ENCODE data around the gene KRT4.

DNA sequence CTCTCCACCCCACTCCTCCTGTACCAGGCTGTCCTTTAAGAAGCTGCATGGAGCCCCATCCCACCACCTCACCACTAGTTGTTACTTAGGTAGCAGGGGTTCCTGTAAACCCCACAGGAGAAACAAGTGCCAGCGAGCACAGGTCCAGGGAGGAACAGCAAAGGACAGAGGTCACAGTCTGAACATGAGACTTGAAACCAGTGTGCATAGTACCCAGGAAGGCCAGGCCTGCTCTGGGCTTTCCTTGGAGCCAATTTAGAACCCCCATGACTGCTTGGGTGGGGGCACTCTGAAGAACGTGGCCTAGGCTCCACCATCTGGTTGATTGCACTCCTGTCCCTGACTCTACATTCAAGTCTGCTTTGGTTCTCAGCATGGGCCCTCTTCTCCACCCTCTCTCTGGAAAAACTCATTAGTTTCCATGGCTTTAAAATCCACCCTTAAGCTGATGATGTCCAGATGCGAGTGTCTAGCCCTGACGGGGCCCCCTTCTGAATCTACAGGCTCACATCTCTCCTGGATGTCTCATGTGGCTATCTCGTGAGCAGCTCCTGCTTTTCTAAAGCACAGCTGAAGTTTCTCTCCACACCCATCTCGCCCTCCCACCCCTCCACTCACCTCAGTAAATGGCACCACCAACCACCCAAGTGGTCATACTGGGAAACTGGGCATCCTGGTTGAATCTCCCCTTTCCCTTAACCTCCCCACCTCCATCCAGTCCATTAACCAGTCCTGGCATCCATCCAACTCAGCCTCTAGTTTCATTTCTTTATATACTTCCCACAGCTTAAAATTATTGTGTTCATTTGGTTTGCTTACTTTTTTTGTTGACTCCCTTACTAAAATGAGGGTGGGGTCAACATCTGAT lies 26.4 kb downstream of the KRT4 start:
- TF ChIP-seq EZH2phosphoT487 (IDR thresholded peaks at IDR 0.05; ENCODE audit: insufficient read depth, low read depth) (no peak), EZH2 (IDR thresholded peaks at IDR 0.05; ENCODE audit: insufficient read depth, poor library complexity, severe bottlenecking) (no peak)

Data from GM23248 (cell line).